Endometrium (tissue), 2 donors: ENCODE data around the gene RNF214.
"Not testable (repeated sequence)": the region's sequence is repeated elsewhere in the genome, so short reads cannot be mapped to it uniquely, and the experiment has no call there.

Experiments
- FAIRE-seq: peaks from 2 replicates; lab custom pipeline; 2012; peaks lifted over from hg19 to GRCh38; lab: Jason Lieb, UNC
- donor health status: control.
- donor health status: control.

Gene RNF214

GRCh38 chr11:117232092-117232878 lies at the start of gene RNF214:
TSS of gene RNF214 (plus strand) at chr11:117232671. CDS start at chr11:117234273, 1,602 bp downstream.
- FAIRE-seq: no peak

GRCh38 chr11:117183178-117183577 lies 49.3 kb upstream of the RNF214 start:
- not testable (repeated sequence) for FAIRE-seq

- no peak for FAIRE-seq
Measured at GRCh38 chr11:117183724-117184349, 48.6 kb upstream of the RNF214 start.

GRCh38 chr11:117185736-117186430 lies 46.6 kb upstream of the RNF214 start:
- no peak for FAIRE-seq

DNA sequence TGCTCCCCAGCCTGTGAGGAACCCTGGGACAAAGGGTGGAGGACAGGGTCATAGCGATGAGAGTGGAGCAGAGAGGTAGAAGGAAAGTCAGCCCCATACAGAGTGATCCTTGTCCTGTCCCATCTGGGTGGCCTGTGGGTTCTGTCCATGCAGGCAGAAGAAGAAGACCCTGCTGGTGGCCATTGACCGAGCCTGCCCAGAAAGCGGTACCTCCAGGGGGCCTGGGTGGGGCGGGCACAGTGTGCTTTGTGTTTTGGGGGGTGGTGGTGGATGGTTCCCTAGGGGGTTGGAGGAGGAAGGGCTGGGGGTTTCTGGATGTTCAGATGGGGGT lies 46.1 kb upstream of the RNF214 start:
- FAIRE-seq: no peak

- no peak for FAIRE-seq
Measured at GRCh38 chr11:117187007-117187406, 45.5 kb upstream of the RNF214 start.

DNA sequence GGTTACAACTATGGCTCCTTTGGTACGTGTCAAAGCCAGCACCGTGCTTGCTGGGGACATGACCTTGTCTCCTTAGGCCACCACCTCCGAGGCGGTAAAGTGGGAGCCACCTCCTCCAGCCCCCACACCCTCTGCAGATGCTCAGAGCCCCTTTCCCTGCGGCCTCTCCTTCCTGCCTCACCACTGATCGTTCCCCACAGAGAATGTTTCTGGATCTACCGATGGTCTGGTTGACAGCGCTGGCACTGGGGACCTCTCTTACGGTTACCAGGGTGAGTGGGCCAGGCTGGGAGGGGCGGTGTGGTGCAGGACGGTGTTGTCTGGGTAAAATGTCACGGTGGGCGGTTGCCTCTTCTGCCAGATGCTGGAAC lies 45.1 kb upstream of the RNF214 start:
- FAIRE-seq: no peak

- FAIRE-seq: no peak
Measured at GRCh38 chr11:117187799-117188481, 44.5 kb upstream of the RNF214 start.

DNA sequence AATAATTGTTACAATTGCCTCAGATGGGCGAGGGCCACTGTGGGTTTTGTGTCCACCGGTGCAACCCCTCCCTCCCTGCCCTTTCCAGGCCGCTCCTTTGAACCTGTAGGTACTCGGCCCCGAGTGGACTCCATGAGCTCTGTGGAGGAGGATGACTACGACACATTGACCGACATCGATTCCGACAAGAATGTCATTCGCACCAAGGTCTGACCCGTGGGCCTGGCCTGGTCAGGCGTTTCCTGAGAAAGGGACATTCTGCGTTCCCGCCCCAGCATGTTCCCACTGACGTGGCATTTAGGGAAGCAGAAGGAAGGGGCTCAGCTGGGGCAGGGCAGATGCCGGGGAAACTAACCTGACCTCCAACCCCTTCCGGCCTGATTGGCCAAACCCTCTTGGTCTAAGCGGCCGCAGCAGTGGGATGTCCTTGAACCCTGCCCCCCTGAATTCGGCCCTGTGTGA lies 43.8 kb upstream of the RNF214 start:
- no peak for FAIRE-seq

- no peak for FAIRE-seq
Measured at GRCh38 chr11:117189191-117189940, 43.1 kb upstream of the RNF214 start.

DNA sequence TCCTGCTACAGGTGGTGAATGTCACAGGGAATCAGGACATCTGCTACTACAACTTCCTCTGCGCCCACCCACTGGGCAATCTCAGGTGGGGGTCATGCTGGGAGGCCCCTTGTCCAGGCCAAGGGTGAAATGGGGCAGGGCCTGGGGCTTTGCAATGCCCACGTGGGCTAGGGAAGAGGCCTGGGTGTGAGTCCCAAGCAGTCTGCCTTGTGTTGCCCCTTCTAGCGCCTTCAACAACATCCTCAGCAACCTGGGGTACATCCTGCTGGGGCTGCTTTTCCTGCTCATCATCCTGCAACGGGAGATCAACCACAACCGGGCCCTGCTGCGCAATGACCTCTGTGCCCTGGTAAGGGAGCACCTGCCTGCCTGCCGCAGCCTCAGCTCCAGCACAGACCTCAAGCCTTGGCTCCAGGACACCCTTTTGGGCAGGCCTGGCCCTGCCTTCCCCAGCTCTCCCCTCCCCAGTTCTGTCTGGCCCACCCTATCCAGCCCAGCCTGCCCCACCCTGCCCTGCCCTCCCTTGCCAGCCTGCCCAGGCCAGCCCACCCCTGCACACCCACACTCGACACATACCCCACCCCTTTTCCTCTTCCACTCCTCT lies 42.4 kb upstream of the RNF214 start:
- FAIRE-seq: no peak

DNA sequence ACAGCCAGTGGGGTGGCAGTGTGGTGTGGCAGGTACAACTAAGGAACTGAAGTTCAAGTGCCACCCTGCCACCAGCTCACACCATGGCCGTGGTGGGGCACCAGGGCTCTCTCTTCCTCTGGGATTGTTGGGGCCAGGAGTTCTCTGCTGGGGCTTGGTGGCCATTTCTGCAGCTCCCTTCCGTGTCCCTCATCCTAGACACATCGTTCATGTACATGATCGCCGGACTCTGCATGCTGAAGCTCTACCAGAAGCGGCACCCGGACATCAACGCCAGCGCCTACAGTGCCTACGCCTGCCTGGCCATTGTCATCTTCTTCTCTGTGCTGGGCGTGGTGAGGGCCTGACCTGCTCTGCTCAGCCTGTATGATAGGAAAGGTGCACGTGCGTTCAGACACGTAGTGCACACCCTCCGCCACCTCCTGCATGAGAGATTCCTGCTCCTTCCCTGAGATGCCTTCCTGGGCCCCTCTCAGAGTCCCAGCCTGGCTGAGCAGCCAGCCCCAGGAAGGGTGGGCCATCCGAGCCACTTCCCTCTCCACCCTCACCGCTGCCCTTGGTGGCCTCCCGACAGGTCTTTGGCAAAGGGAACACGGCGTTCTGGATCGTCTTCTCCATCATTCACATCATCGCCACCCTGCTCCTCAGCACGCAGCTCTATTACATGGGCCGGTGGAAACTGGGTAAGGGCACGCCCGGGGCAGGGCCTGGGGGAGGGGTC lies 40.6 kb upstream of the RNF214 start:
- no peak for FAIRE-seq

DNA sequence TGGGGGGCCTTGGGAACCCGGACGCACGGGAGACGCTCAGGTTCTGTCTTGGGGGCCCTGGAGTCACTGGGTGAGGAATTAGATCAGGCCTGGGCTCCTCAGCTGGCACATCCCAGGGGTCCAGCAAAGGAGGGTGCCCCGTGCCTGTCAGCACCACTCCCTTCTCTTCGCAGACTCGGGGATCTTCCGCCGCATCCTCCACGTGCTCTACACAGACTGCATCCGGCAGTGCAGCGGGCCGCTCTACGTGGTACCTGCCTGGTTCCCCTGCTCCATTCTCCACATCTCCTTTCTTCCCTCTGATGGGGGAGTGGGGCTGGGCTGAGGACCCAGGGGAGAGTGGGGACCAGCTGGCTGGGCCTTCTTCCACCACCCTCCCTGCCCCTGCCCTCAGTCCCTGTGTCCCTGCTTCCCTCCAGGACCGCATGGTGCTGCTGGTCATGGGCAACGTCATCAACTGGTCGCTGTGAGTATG lies 40.0 kb upstream of the RNF214 start:
- no peak for FAIRE-seq

DNA sequence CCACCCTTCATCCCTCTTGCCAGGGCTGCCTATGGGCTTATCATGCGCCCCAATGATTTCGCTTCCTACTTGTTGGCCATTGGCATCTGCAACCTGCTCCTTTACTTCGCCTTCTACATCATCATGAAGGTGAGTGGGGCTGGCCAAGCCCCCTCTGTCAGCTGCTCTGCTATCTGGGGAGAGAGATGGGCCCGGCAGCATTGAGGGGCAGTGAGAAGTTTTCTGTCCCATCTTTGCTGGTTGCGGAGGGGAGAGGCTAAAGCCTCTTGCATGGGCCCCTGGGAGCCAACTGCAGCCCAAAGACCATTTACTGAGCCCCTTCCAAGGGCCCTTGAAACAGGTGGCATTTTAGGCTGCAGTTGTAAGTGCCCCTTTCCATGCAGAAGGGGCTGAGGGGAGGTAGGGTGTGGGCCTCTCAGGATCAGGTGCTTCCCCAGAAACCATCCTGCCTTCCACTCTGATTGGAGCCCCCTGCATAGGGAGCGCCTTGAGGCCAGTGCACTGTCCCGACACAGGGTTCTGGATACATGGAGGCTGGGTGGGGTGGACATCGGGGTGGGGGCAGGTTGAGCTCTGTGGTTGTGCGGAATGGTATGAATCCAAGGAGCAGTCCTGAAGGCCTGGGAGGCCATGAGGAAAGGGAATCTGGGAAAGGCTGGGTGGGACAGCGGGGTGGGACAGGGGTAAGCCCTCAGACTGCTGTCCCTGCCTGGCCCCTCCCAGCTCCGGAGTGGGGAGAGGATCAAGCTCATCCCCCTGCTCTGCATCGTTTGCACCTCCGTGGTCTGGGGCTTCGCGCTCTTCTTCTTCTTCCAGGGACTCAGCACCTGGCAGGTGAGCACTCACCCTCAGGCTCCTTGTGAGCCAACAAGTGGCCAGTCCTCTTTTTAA lies 39.1 kb upstream of the RNF214 start:
- no peak for FAIRE-seq

- no peak for FAIRE-seq
Measured at GRCh38 chr11:117194267-117194666, 38.2 kb upstream of the RNF214 start.

GRCh38 chr11:117195258-117195657 lies 37.2 kb upstream of the RNF214 start:
- FAIRE-seq: no peak

GRCh38 chr11:117195761-117196160 lies 36.7 kb upstream of the RNF214 start:
- FAIRE-seq: no peak

GRCh38 chr11:117197006-117197405 lies 35.5 kb upstream of the RNF214 start:
- no peak for FAIRE-seq
